SK-N-DZ (cell line): Measurements from ENCODE around the gene SLC29A4.
"Not testable (repeated sequence)": the region's sequence is repeated elsewhere in the genome, so short reads cannot be mapped to it uniquely, and the experiment has no call there.

Source experiments
- DNase-seq: peaks from one replicate; pipeline ENCODE4 v3.0.0-alpha.2; 2015; ENCODE audit warnings: low spot score

Gene SLC29A4

DNA sequence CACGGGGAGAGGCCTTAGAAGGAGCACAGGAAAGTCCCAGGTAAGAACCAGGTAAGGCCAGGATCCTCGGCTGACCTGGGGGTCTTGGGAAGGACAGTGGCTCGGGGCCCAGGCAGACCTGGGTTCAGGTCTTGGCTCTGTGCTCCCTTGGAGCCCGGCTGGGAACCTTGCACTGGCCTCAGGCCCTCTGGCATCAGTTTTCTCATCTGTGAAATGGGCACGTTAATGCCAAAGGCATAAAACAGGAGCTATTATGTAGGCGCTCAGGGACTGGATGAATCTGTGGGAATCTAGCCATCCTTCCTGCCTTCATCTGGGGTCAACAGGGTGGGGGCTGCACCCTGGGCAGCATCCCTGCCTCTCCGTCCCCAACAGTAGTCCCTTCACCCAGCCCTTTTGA, 8.3 kb upstream of the SLC29A4 start:
- no peak for DNase-seq

GRCh38 chr7:5274985-5275431, 7.7 kb upstream of the SLC29A4 start:
- not testable (repeated sequence) for DNase-seq

DNA sequence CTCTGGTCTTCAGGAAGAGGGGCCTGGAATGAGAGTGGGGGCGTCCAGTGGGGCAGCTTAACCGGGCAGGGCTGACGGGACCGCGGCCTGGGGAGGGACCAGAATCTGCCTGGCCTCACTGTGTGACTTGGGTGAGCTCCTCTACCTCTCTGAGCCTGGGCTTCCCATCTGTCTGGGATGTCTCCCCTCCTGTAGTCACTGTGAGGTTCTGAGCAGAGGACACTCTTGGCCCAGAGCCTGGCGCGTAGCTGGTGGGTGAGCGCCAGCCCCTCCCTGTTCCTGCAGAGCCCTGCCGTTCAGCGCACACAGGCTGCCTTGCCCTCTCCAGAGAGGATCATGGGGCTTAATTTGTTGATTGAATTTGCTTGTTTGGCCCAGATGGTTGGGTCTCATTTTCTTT, 7.2 kb upstream of the SLC29A4 start:
- not testable (repeated sequence) for DNase-seq

DNA sequence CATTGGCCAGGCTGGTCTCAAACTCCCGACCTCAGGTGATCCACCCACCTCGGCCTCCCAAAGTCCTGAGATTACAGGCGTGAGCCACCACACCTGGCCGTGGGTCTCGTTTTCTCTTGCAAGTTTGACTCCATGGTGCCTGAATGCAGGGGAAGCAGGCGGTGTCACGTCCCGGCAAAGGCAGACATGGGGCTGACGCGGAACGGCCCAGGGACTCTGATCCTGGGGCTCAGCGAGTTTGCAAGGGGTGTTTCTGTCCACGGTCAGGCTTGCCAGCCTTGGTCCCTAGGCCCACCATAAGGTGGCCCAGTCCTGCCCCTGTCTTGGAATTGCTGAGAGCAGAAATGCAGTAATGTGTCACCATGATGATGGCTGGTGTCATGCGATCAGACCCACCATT, 6.6 kb upstream of the SLC29A4 start:
- not testable (repeated sequence) for DNase-seq

DNA sequence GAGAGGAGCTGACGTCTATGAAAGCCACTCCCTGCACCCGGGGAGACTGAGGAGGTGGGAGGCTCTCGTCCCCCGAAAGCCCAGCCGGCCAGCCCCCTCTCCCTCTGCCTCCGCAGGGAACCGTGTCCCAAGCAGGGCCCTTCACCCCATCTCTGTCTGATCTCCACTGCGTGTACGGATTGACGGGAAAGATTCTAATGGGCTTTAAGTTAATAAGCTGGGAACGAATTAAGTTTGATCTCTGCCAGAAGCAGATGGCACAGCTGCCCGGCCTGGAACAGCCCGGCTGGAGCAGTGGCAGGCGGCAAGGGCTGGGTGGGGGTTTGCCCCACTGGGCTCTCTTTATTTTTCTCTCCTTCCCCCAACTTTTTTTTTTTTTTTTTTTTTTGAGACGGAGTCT, 6.1 kb upstream of the SLC29A4 start:
- peak; percentile 76 for DNase-seq

GRCh38 chr7:5278766-5279165, 4.0 kb upstream of the SLC29A4 start:
- DNase-seq: no peak

DNA sequence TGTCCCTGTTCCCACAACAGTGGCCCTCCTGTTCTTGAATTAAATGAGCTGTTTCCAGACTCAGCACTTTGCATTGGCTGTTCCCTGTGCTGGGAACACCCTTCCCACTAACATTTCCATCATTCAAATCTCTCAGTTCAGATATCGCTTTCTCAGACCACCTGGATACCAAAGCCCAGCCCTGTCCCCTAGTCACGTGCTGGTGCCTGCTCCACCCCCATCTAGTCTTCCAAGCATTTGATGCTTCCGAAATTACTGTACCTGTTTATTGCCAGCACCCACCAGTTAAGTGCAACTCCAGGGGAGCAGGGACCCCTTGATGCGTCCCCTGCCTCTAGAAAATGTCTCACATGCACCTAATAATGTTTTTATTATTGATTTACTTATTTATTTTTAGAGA, 3.0 kb upstream of the SLC29A4 start:
- no peak for DNase-seq

- DNase-seq: not testable (repeated sequence)
Observed at GRCh38 chr7:5281598-5282500, 894 bp upstream of the SLC29A4 start.

GRCh38 chr7:5283421-5284303, 919 bp downstream of the SLC29A4 start:
- no peak for DNase-seq

DNA sequence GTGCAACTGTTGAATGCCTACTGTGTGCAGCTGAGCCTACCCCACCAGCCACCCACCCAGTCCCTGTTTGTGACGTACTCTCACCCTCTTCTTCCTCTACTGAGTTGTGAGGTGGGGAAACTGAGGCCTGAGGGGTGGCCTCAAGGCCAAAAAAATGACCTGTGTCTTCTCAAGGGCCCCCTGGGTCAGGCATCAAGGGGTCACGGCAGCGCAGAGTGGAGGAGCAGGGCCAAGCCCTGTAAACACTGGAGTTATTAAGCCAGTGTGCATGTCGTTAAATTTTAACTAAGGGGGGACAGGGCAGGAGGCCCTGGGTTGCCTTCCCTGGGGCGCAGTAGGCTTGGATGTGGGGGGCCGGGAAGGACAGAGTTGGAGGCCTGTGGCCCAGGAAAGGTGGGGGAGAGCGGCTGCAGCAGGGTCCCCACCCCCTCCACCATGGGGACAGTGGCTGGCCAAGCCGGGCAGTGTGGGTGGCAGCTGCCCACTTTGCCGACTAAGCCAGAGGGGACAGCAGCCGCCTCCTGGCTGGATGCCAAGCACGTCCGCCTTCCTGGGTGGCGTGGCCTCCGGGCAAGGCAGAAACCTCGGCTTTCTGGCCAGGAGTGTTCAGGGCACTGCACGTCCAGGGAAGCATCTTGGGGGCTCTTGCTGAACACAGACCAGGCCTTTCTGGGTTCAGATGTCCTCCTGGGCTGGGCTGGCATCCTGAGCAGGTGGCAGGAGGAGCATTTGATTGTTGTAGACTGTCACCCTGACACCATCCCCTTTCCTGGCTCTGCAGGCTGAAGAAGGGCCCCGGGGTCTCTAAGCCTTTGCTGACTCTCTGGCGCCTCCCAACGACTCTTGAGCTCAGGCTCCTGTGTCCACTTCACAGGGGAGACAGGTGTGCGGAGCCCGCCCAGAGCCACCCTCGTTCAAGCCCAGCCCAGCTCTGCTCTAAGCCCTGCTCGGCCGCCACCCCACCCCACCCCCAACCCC, 1.9 kb downstream of the SLC29A4 start:
- peak; percentile 83 for DNase-seq

DNA sequence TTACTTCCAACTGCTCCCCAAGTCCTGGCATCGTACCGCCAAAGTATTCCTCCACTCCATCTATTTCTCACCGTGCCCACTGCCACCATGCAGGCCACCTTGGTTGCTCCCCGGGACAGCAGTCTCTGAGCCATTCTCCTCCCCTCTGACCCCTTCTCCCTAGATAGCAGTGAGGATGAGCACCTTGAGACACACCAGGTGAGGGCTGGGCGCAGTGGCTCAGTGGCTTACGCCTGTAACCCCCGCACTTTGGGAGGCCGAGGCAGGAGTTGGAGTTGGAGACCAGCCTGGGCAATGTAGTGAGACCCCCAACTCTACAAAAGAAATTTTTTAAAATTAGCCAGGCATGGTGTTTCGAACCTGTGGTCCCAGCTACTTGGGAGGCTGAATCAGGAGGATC, 4.2 kb downstream of the SLC29A4 start:
- DNase-seq: no peak

DNA sequence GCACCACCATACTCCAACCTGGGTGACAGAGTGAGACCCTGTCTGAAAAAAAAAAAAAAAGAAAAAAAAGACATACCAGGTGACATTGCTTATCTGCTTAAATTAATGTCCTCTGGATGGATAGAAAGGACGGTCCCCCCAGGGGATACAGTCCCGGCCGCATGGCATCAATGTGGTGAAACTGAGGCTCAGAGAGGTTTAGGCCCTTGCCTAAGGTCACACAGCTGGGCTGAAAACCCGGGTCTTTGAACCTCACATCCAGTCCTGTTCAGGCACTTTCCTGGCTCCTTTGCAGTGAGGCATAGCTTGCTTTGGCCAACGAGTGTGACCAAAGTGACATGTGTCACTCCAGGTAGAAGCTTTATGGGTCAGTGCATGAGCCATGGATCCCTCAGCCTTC, 4.6 kb downstream of the SLC29A4 start:
- DNase-seq: not testable (repeated sequence)

DNA sequence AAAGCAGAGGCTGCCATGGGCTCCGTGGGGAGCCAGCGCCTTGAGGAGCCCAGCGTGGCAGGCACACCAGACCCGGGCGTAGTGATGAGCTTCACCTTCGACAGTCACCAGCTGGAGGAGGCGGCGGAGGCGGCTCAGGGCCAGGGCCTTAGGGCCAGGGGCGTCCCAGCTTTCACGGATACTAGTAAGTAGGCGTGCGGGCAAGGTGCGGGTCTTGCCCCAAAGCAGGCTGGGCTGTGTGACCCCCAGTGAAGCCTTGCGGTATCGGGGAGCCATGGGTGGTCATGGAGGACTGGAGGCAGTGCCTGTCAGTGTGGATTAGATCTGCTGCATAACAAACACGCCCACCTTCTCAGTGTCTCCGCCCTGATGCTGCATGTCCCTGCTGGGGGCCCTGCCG, 5.1 kb downstream of the SLC29A4 start:
- DNase-seq: no peak

- not testable (repeated sequence) for DNase-seq
Observed at GRCh38 chr7:5288560-5288959, 5.8 kb downstream of the SLC29A4 start.

DNA sequence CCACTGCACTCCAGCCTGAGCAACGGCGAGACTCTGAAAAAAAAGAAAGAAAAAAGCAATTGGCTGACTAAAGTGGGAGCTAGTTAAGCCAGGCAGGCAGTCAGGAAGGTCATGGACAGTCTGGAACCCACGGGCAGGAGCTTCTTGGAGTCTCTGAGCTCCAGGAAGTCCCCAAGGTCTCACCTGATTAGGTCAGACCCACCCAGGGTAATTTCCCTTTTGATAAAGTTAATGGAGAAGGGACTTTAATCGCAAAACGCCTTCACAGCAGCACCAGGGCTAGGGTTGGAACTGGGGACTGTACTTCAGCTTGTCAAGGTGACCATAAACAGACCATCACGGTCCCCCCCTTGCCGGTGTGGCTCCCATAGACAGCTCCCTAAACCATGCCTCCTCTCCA, 6.6 kb downstream of the SLC29A4 start:
- no peak for DNase-seq

DNA sequence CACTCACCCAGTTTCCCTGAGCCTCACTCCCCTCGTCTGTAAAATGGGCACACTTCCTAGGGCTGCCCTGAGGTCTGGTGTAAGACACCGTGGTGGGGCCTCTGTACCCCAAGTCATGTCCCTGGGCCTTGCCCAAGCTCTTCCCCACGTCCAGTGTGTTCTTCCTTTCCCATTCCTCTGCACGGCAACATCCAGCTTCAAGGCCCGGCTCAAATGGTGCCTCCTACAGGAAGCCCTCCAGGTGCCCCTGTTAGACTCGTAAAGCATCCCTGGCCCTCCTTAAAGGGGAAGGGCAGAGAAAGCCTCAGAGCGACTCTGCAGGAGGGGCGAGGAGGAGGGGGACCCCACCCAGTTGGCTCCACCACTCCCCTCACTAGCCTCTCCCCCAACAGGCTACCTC, 8.6 kb downstream of the SLC29A4 start:
- no peak for DNase-seq

DNA sequence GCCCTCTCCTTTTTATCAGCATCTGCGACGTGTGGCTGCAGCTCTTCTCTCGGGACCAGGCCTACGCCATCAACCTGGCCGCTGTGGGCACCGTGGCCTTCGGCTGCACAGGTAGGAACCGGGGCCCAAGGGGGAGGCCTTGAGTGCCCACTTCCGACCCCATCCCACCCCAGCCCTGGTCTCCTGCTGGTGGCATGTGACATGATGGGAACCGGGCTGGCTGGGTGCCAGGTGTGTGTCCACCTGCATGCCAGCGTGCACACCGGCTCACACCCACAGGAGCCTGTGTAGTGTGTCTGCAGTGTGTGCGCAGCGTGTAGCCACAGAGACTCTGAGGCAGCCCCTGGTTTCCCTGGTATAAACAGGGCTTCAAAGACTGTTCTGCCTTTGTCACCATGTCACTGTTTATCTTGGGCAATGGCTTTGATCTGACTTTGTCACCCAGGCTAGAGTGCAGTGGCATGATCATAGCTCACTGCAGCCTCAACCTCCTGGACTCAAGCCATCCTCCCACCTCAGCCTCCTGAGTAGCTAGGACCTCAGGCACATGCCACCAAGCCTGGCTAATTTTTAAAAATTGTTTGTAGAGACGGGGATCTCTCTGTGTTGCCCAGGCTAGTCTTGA, 9.1 kb downstream of the SLC29A4 start:
- not testable (repeated sequence) for DNase-seq

DNA sequence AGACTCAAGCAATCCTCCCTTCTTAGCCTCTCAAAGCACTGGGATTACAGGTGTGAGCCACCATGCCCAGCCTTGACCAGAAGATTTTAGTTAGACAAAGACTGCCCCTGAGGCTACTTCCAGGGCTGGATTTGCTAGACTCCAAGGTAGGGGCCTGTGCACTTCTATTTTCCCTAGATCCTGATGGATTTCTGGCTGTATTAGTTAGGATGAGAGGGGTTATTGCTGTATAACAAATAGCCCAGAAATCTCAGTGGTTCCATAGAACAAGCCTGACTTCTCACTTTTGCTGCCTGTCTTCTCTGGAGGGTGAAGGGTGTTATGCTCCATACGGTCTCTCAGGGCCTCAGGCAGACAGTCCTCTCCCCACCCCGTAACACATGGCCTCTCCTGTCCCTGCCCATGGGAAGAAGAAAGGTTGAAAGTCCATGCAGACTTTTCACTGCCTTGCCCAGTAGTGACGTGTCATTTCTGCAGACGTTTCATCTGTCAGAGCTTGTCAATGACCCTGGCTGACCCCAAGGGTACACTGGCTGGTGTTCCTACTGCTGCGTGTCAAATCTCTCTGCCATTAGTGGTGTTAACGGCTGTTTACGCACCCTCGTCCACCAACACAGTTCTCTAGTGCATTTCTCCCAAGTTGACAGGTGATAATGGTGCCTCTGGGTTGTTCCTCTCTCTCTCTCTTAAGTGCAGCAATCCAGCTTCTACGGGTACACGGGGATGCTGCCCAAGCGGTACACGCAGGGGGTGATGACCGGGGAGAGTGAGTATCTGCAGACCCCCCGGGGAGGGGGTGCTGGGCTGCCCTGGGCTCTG, 11.6 kb downstream of the SLC29A4 start:
- no peak for DNase-seq

GRCh38 chr7:5295039-5296014, 12.6 kb downstream of the SLC29A4 start:
- DNase-seq: no peak
